ENCODE results near the gene PRR16. TPM values are rescaled to one million over a fixed set of nuclear protein-coding genes. Genes with fewer than 3 reads are reported as not detected.

Gene PRR16
- total and polyA plus RNA-seq, 2 experiments from 2014 or later: 32.5 to 68.8 TPM

DNA sequence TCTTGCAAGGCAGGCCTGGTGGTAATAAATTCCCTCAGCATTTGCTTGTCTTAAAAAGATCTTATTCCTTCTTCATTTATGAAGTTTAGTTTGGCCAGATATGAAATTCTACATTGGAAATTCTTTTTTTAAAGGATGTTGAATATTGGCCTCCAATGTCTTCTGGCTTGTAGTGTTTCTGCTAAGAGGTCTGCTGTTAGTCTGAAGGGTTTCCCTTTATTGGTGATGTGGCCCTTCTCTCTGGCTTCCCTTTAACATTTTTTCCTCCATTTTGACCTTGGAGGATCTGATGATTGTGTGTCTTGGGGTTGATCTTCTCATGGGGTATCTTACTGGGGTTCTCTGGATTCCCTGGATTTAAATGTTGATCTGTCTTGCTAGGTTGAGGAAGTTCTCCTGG is 33.5 kb upstream of the PRR16 start:
- Histone ChIP-seq H3K9ac (no peak overlapping the region), H3K9me3 (ENCODE audit: low read depth) (no peaks in the 10 kb centered on the region), H3K79me2 (ENCODE audit: insufficient read depth) (no peaks in the 10 kb centered on the region), H3K4me2 (ENCODE audit: unreplicated experiment) (no peak overlapping the region), H3K27ac (no peak overlapping the region), H3K4me3 (no peak overlapping the region), H2AFZ (no peak overlapping the region), H3K27me3 (replicated peaks; ENCODE audit: insufficient read depth) (no peaks in the 10 kb centered on the region), H3K9me2 (ENCODE audit: insufficient read depth) (no peaks in the 10 kb centered on the region), H3K4me1 (ENCODE audit: insufficient read depth) (no peaks in the 10 kb centered on the region), H3K36me3 (ENCODE audit: low read depth) (no peaks in the 10 kb centered on the region), H3F3A (ENCODE audit: insufficient read depth) (no peaks in the 10 kb centered on the region), H4K20me1 (ENCODE audit: insufficient read depth) (no peaks in the 10 kb centered on the region)
- TF ChIP-seq EZH2phosphoT487 (IDR thresholded peaks at IDR 0.05; ENCODE audit: insufficient read depth, low read depth) (no peak), EZH2 (IDR thresholded peaks at IDR 0.05; ENCODE audit: insufficient read depth, poor library complexity, severe bottlenecking) (no peak)
- no peak for DNase-seq
- in situ Hi-C loops (cut with MboI): no loop called here

GRCh38 chr5:120432861-120433260 is 31.2 kb upstream of the PRR16 start:
- H4K20me1 ChIP-seq (ENCODE audit: insufficient read depth): no peaks in the 10 kb centered on the region
- no peaks in the 10 kb centered on the region for H3K9me2 ChIP-seq (ENCODE audit: insufficient read depth)
- H3K4me2 ChIP-seq (ENCODE audit: unreplicated experiment): no peak overlapping the region
- no peaks in the 10 kb centered on the region for H3K4me1 ChIP-seq (ENCODE audit: insufficient read depth)
- in situ Hi-C loops (cut with MboI): no loop called here
- no peaks in the 10 kb centered on the region for H3K27me3 ChIP-seq (replicated peaks; ENCODE audit: insufficient read depth)
- no peaks in the 10 kb centered on the region for H3K79me2 ChIP-seq (ENCODE audit: insufficient read depth)
- TF ChIP-seq EZH2phosphoT487 (IDR thresholded peaks at IDR 0.05; ENCODE audit: insufficient read depth, low read depth) (no peak), EZH2 (IDR thresholded peaks at IDR 0.05; ENCODE audit: insufficient read depth, poor library complexity, severe bottlenecking) (no peak)
- no peak overlapping the region for H3K9ac ChIP-seq
- no peak overlapping the region for H2AFZ ChIP-seq
- H3F3A ChIP-seq (ENCODE audit: insufficient read depth): no peaks in the 10 kb centered on the region
- no peak overlapping the region for H3K4me3 ChIP-seq
- no peaks in the 10 kb centered on the region for H3K36me3 ChIP-seq (ENCODE audit: low read depth)
- H3K27ac ChIP-seq: no peak overlapping the region
- H3K9me3 ChIP-seq (ENCODE audit: low read depth): no peaks in the 10 kb centered on the region
- DNase-seq: no peak

DNA sequence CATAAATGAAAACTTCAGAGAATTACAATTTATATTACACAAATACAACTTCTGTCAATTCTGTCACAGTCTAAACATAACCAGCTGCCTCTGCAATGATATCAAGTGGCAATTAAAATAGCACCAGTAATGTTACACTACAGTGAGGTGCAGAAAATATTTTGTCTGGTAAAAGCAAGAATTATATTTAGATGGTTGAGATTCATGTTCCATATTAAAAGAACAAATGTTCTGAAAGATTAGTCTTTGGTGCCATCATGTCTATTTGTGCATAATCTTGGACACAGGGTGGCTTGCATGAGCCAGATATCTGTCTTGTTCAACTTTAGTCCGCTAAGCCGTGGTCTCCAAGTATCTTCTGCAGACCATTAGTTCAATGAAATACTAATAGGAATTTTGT is 29.0 kb upstream of the PRR16 start:
- H3K4me2 ChIP-seq (ENCODE audit: unreplicated experiment): no peak overlapping the region
- 45 to 60% methylated on average over 2 of the region's 2 CpGs for WGBS, 2 experiments (ENCODE audit: low coverage in 1 of 2, low lambda C conversion rate in 2 of 2, missing lambda C conversion rate in 2 of 2)
- H3K4me1 ChIP-seq (ENCODE audit: insufficient read depth): no peaks in the 10 kb centered on the region
- in situ Hi-C loops (cut with MboI): no loop called here
- H3K9me2 ChIP-seq (ENCODE audit: insufficient read depth): no peaks in the 10 kb centered on the region
- H3K27ac ChIP-seq: no peak overlapping the region
- no peak for DNase-seq
- no peaks in the 10 kb centered on the region for H3K27me3 ChIP-seq (replicated peaks; ENCODE audit: insufficient read depth)
- no peaks in the 10 kb centered on the region for H3K79me2 ChIP-seq (ENCODE audit: insufficient read depth)
- H4K20me1 ChIP-seq (ENCODE audit: insufficient read depth): no peaks in the 10 kb centered on the region
- no peaks in the 10 kb centered on the region for H3K36me3 ChIP-seq (ENCODE audit: low read depth)
- H3F3A ChIP-seq (ENCODE audit: insufficient read depth): no peaks in the 10 kb centered on the region
- no peak overlapping the region for H3K4me3 ChIP-seq
- H2AFZ ChIP-seq: no peak overlapping the region
- TF ChIP-seq EZH2 (IDR thresholded peaks at IDR 0.05; ENCODE audit: insufficient read depth, poor library complexity, severe bottlenecking): no peak
- TF ChIP-seq EZH2phosphoT487 (IDR thresholded peaks at IDR 0.05; ENCODE audit: insufficient read depth, low read depth): no peak
- no peaks in the 10 kb centered on the region for H3K9me3 ChIP-seq (ENCODE audit: low read depth)
- no peak overlapping the region for H3K9ac ChIP-seq

DNA sequence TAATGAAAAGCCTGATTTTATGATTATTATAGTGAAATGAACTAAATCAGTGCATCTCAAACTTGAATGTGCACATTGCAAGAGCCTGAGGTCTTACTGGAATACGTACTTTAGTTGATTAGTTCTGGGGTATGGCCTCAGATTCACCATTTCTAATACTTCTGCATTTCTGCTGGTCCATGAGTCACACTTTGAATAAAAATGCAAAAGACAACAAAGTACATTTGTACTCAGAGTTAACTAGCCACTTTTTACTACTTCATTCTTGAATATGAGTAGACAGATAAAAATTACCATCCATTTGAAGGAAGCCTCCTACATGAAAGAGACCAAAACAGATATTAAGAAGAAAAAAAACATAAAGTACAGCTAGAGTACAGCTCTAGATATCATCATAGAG is 27.1 kb upstream of the PRR16 start:
- Histone ChIP-seq H3K9me3 (ENCODE audit: low read depth) (no peaks in the 10 kb centered on the region), H4K20me1 (ENCODE audit: insufficient read depth) (no peaks in the 10 kb centered on the region), H3K27me3 (replicated peaks; ENCODE audit: insufficient read depth) (no peaks in the 10 kb centered on the region), H3K9me2 (ENCODE audit: insufficient read depth) (no peaks in the 10 kb centered on the region), H3F3A (ENCODE audit: insufficient read depth) (no peaks in the 10 kb centered on the region), H3K79me2 (ENCODE audit: insufficient read depth) (no peaks in the 10 kb centered on the region), H2AFZ (no peak overlapping the region), H3K4me1 (ENCODE audit: insufficient read depth) (no peaks in the 10 kb centered on the region), H3K36me3 (ENCODE audit: low read depth) (no peaks in the 10 kb centered on the region), H3K4me2 (ENCODE audit: unreplicated experiment) (no peak overlapping the region), H3K4me3 (no peak overlapping the region), H3K9ac (no peak overlapping the region), H3K27ac (no peak overlapping the region)
- WGBS, 2 experiments (ENCODE audit: low coverage in 1 of 2, low lambda C conversion rate in 2 of 2, missing lambda C conversion rate in 2 of 2): 95 to 100% methylated on average over 1 of the region's 1 CpG
- no peak for TF ChIP-seq EZH2phosphoT487 (IDR thresholded peaks at IDR 0.05; ENCODE audit: insufficient read depth, low read depth)
- in situ Hi-C loops (cut with MboI): no loop called here
- DNase-seq: peak; percentile 25

DNA sequence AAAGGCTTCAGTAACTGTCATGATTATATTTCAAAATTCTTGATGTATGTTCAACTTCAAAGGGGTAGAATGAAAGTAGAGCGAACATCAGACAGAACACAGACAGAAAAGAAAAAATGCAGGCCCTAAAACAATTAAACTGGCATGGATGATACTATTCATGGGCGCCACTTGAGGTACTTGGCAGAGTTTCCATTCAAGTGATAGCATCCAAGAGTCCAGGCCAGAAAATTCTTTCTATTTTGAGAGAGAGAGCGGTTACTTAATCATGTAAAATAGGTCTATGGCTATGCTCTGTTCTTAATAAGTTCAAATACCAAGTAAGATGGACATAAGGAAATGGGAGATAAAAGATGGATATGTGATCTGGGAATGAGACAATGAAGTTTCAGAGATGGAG is 21.4 kb upstream of the PRR16 start:
- WGBS, 2 experiments (ENCODE audit: low coverage in 1 of 2, low lambda C conversion rate in 2 of 2, missing lambda C conversion rate in 2 of 2): 96% methylated on average over 3 of the region's 3 CpGs

More for the DNA sequence above, 21.4 kb upstream of the PRR16 start:
- Histone ChIP-seq H3F3A (ENCODE audit: insufficient read depth) (peaks cover 23% of the 10 kb centered on the region), H3K36me3 (ENCODE audit: low read depth) (no peaks in the 10 kb centered on the region), H3K9me2 (ENCODE audit: insufficient read depth) (no peaks in the 10 kb centered on the region), H2AFZ (no peak overlapping the region), H3K9me3 (ENCODE audit: low read depth) (no peaks in the 10 kb centered on the region), H3K79me2 (ENCODE audit: insufficient read depth) (no peaks in the 10 kb centered on the region), H3K4me1 (ENCODE audit: insufficient read depth) (peaks cover 27% of the 10 kb centered on the region), H4K20me1 (ENCODE audit: insufficient read depth) (no peaks in the 10 kb centered on the region), H3K27me3 (replicated peaks; ENCODE audit: insufficient read depth) (no peaks in the 10 kb centered on the region), H3K9ac (no peak overlapping the region), H3K4me2 (ENCODE audit: unreplicated experiment) (no peak overlapping the region), H3K4me3 (no peak overlapping the region), H3K27ac (no peak overlapping the region)
- no peak for DNase-seq
- TF ChIP-seq EZH2 (IDR thresholded peaks at IDR 0.05; ENCODE audit: insufficient read depth, poor library complexity, severe bottlenecking) (no peak), EZH2phosphoT487 (IDR thresholded peaks at IDR 0.05; ENCODE audit: insufficient read depth, low read depth) (no peak)
- in situ Hi-C loops (cut with MboI): no loop called here
